HL-60 (cell line): Measurements from ENCODE around the gene CHKB.

Experiments used
- DNase-seq, 2 experiments: peaks; one replicate each; pipeline ENCODE4 v3.0.0-alpha.2; 2010 to 2020; ENCODE audit warnings: low read depth in 1 of 2, low spot score in 1 of 2
- H3K27ac ChIP-seq: fragments of 250-450 bp; sonication (Bioruptor Pico); replicated peaks from 2 replicates; pipeline ENCODE4 v1.5.1; 2020; ENCODE audit warnings: mild to moderate bottlenecking, moderate library complexity
- H3K27me3 ChIP-seq: fragments of 250-450 bp; sonication (Bioruptor Pico); 2 replicates; pipeline ENCODE4 v1.5.1; 2021; ENCODE audit warnings: mild to moderate bottlenecking, moderate library complexity; ENCODE audit not compliant: insufficient read depth, poor library complexity, severe bottlenecking
- H3K4me3 ChIP-seq: replicated peaks from 2 replicates; pipeline ENCODE4 v1.5.1; 2011; ENCODE audit warnings: mild to moderate bottlenecking, control low read depth, low read length; ENCODE audit not compliant: insufficient read depth
- GABPA ChIP-seq: IDR thresholded peaks from 2 replicates; pipeline ENCODE4 v1.6.1; 2012; ENCODE audit warnings: low read depth
- POLR2AphosphoS5 ChIP-seq: IDR thresholded peaks from 2 replicates; pipeline ENCODE4 v1.6.1; 2012; ENCODE audit warnings: low read depth
- SPI1 ChIP-seq: IDR thresholded peaks from 2 replicates; pipeline ENCODE4 v1.6.1; 2012; ENCODE audit warnings: low read depth, mild to moderate bottlenecking, borderline replicate concordance
- TF ChIP-seq, protein P1 (sequence below): IDR thresholded peaks from 2 replicates; pipeline ENCODE4 v1.6.1; 2012; ENCODE audit warnings: low read depth; ENCODE audit not compliant: insufficient replicate concordance
- TF ChIP-seq, protein P2 (sequence below): IDR thresholded peaks from one replicate; pipeline ENCODE4 v1.5.1; 2011; ENCODE audit warnings: low read length, control low read depth, inconsistent platforms; ENCODE audit not compliant: insufficient read depth

CHKB gene

DNA sequence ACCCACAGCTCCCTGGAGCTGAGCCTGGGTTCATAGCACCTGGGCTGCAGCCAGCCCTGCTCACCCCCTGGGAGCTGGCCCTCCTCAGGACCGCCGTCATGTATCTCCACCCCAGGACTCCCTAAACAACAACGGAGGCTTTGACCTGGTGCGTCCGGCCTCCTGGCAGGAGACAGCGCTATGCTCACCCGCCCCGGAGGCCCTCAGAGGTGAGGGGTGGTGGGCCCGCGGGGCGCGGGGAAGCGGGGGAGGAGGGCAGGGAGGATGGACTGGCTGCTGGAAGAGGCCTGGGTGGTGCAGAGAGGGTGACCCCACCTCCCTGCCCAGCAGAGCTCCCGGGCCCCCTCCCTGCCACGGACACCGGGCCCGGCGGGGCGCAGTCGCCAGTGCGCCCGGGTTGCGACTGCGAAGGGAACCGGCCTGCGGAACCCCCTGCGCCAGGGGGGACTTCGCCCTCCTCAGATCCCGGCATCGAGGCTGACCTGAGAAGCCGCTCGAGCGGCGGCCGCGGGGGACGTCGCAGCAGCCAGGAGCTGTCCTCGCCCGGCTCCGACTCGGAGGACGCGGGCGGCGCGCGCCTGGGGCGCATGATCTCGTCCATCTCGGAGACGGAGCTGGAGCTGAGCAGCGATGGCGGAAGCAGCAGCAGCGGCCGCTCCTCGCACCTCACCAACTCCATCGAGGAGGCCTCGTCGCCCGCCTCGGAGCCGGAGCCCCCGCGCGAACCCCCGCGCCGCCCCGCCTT is 21.0 kb upstream of the CHKB start:
- H3K27ac ChIP-seq = no peak overlapping the region
- H3K4me3 ChIP-seq = no peak overlapping the region
- H3K27me3 ChIP-seq = peaks cover 47% of the 10 kb centered on the region
- TF ChIP-seq POLR2AphosphoS5 = no peak
- no peak for DNase-seq

DNA sequence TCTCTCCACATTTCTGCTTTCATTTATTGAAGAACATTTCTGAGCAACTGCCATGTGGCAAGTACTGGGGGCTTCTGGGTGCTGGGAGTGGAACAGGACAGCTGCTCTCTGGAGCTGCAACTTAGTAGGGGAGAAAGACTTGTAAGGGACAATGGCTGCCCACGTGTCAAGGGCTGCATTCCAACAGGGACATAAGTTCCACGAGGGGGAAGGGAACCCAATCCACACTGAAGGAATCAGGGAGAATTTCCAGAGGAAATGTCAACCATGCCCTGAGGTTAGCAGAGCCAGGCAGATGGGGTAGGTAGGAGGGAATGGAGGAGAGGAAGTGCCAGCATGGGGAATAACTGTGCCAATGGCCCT is 19.7 kb upstream of the CHKB start:
- Histone ChIP-seq H3K27ac (no peak overlapping the region), H3K4me3 (no peak overlapping the region)

DNA sequence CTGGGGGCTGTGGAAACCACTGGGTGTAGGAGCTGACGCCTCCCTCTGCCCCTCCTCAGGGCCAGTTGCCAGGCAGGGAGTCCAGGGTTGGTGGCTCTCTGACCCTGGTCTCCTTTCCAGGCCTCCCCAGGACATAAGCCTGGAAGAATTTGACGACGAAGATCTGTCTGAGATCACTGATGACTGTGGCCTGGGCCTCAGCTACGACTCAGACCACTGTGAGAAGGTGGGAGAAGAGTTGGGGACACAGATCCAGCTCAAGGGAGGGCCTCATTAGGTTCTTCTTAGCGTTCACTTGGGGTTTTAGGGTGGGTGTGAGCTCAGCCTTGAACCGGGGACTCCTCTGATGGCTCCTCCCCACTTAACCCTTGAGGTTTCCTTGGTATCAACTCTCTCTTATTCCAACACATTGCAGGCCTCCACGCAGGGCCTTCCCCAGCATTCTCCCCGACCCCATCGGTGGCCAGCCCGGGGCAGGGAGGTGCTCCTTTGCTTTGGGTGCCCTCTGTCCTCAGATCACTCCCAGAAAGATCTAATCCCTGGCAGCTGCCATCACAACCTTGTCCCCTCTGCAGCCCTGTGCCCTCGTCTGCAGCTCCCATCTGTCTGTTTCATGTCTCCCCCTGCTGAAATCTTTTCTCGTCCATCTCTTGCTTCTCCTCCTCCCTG is 19.2 kb upstream of the CHKB start:
- Histone ChIP-seq H3K27ac (no peak overlapping the region), H3K27me3 (peaks cover 35% of the 10 kb centered on the region), H3K4me3 (no peak overlapping the region)
- DNase-seq = no peak
- TF ChIP-seq POLR2AphosphoS5 = no peak
- TF ChIP-seq, protein P1, sequence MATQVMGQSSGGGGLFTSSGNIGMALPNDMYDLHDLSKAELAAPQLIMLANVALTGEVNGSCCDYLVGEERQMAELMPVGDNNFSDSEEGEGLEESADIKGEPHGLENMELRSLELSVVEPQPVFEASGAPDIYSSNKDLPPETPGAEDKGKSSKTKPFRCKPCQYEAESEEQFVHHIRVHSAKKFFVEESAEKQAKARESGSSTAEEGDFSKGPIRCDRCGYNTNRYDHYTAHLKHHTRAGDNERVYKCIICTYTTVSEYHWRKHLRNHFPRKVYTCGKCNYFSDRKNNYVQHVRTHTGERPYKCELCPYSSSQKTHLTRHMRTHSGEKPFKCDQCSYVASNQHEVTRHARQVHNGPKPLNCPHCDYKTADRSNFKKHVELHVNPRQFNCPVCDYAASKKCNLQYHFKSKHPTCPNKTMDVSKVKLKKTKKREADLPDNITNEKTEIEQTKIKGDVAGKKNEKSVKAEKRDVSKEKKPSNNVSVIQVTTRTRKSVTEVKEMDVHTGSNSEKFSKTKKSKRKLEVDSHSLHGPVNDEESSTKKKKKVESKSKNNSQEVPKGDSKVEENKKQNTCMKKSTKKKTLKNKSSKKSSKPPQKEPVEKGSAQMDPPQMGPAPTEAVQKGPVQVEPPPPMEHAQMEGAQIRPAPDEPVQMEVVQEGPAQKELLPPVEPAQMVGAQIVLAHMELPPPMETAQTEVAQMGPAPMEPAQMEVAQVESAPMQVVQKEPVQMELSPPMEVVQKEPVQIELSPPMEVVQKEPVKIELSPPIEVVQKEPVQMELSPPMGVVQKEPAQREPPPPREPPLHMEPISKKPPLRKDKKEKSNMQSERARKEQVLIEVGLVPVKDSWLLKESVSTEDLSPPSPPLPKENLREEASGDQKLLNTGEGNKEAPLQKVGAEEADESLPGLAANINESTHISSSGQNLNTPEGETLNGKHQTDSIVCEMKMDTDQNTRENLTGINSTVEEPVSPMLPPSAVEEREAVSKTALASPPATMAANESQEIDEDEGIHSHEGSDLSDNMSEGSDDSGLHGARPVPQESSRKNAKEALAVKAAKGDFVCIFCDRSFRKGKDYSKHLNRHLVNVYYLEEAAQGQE = peak; percentile 11
- TF ChIP-seq SPI1 = no peak

More for the DNA sequence above, 19.7 kb upstream of the CHKB start:
- H3K27me3 ChIP-seq = peaks cover 40% of the 10 kb centered on the region
- DNase-seq = no peak
- TF ChIP-seq SPI1 = no peak
- no peak for TF ChIP-seq GABPA
- TF ChIP-seq, protein P1 = no peak
- TF ChIP-seq POLR2AphosphoS5 = no peak

DNA sequence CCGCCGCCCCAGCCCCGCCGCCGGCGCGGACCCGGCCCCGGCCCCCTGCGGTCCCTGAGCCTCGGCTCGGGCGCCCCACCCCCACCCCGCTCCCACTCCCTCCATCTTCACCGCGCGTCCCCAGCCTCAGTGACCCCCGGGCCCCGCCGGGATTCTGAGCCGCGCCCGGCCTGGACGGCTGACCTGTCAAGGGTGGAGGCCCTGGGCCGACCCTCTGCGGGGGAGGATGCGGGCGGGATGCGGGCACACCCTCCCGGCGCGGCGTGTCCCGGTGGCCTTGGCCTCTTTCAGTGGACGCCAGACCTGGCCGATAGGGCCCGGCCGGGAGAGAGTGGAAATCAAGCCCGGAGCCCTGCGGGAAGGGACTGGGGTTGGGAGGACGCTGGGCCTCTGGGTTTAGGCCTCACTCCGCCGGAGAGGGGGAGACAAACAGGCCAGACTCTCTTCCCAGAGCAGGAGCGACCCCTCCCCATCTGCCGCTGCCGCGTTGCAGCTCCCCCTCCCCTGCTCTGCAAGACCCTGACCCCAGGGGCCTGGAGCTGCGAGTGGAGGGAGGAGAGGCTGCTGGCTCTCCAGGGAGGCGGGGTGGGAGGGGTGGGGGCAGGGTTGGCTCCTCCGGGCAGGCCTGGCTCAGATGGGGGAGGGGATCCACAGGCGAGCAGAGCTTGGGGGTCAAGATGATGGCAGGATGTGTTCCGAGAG is 18.5 kb upstream of the CHKB start:
- TF ChIP-seq, protein P2, sequence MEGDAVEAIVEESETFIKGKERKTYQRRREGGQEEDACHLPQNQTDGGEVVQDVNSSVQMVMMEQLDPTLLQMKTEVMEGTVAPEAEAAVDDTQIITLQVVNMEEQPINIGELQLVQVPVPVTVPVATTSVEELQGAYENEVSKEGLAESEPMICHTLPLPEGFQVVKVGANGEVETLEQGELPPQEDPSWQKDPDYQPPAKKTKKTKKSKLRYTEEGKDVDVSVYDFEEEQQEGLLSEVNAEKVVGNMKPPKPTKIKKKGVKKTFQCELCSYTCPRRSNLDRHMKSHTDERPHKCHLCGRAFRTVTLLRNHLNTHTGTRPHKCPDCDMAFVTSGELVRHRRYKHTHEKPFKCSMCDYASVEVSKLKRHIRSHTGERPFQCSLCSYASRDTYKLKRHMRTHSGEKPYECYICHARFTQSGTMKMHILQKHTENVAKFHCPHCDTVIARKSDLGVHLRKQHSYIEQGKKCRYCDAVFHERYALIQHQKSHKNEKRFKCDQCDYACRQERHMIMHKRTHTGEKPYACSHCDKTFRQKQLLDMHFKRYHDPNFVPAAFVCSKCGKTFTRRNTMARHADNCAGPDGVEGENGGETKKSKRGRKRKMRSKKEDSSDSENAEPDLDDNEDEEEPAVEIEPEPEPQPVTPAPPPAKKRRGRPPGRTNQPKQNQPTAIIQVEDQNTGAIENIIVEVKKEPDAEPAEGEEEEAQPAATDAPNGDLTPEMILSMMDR = no peak
- TF ChIP-seq, protein P1 = no peak
- TF ChIP-seq SPI1 (no peak), POLR2AphosphoS5 (no peak), GABPA (no peak)
- Histone ChIP-seq H3K27ac (no peak overlapping the region), H3K27me3 (peaks cover 31% of the 10 kb centered on the region), H3K4me3 (no peak overlapping the region)
- no peak for DNase-seq
